Lung (tissue), 12 donors: Measurements from ENCODE around the gene MAGEB17. TPM values are rescaled to one million over a fixed set of nuclear protein-coding genes. Genes with fewer than 3 reads are reported as not detected.

Source experiments
- ATAC-seq: fragments of 200-7000 bp; cut with Tn5 transposase; one replicate; pipeline ENCODE4 v1.9.1; 2020; ENCODE audit warnings: moderate number of reproducible peaks; ENCODE audit not compliant: insufficient read depth, low FRiP score
- DNase-seq, 3 donors: peaks; one replicate each; pipeline ENCODE4 v3.0.0-alpha.2; 2013 to 2017
- H3K27ac ChIP-seq, 2 donors: one replicate each; pipeline ENCODE4 v1.5.1; 2013; ENCODE audit warnings: mild to moderate bottlenecking in 2 of 2, moderate library complexity in 2 of 2, control low read depth in 1 of 2, inconsistent platforms in 1 of 2, low read depth in 1 of 2, low read length in 1 of 2
- H3K27me3 ChIP-seq, 3 donors: one replicate each; pipeline ENCODE4 v1.5.1; 2013; ENCODE audit warnings: low read length in 2 of 3; ENCODE audit not compliant: control insufficient read depth in 3 of 3, insufficient read depth in 3 of 3
- H3K36me3 ChIP-seq, 4 donors: one replicate each; pipeline ENCODE4 v1.5.1; 2013; ENCODE audit warnings: low read length in 4 of 4, mild to moderate bottlenecking in 1 of 4, moderate library complexity in 1 of 4; ENCODE audit not compliant: control insufficient read depth in 4 of 4, insufficient read depth in 4 of 4
- H3K4me1 ChIP-seq, 5 donors: one replicate each; pipeline ENCODE4 v1.5.1; 2013; ENCODE audit warnings: low read length in 5 of 5, mild to moderate bottlenecking in 2 of 5, moderate library complexity in 1 of 5; ENCODE audit not compliant: control insufficient read depth in 5 of 5, insufficient read depth in 5 of 5
- H3K4me3 ChIP-seq: one replicate; pipeline ENCODE4 v1.5.1; 2013; ENCODE audit warnings: mild to moderate bottlenecking, control low read depth, moderate library complexity
- H3K9ac ChIP-seq, 2 donors: one replicate each; pipeline ENCODE4 v1.5.1; 2013; ENCODE audit warnings: low read length in 2 of 2, control low read depth in 1 of 2; ENCODE audit not compliant: insufficient read depth in 1 of 2
- H3K9me3 ChIP-seq, 4 donors: one replicate each; pipeline ENCODE4 v1.5.1; 2013; ENCODE audit warnings: low read length in 3 of 4, mild to moderate bottlenecking in 1 of 4, moderate library complexity in 1 of 4; ENCODE audit not compliant: control insufficient read depth in 4 of 4, insufficient read depth in 3 of 4
- CTCF ChIP-seq: IDR thresholded peaks from 2 replicates; pipeline ENCODE4 v1.5.1; 2012; ENCODE audit warnings: mild to moderate bottlenecking; ENCODE audit errors: control extremely low read depth, extremely low read depth
- WGBS, 2 donors: extraction: QIAGEN DNeasy Blood & Tissue Kit; methylation state at CpG; one replicate each; pipeline ENCODE4 v1.1.7; 2013; 5-methylcytosine and 5-hydroxymethylcytosine counted together
- polyA plus RNA-seq, 2 donors: library from polyadenylated mRNA; stranded (reverse); fragments of 200-250 nt; gene quantifications; one replicate each; pipeline ENCODE4 v1.2.1, GENCODE V29; 2013
- total RNA-seq, 2 donors: library from RNA; depleted of rRNA in 1 of 2; stranded (reverse); fragments of >200 nt in 1 of 2; gene quantifications; one replicate each; pipeline ENCODE4 v1.2.1, GENCODE V29; 2014 to 2021
- donor health status: control.
- donor health status: control.
- donor health status: Bipolar disorder and iron deficiency.
- donor health status: healthy.
- donor health status: DM: yes; HTN: yes; CAD: no.

The MAGEB17 gene
- total and polyA plus RNA-seq, 4 donors: 0.05 TPM; not detected in 3

DNA sequence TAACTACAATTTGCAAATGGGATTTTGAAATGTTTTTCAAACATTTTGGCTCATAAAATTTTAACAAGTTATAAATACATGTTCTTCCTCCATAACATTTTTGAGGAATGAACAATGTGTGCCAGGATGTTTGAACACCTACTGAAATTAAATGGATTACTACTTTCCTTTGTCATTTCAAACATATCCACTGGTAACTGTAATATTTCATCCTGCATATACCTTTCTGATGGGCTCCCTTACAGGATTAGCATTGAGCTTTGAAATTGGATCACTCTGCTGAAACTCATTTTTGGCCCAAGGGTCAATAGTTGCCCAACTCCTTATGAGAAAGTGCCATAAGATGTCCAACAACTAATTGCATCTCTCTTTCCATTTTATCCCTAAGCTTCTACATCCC is 26.3 kb upstream of the MAGEB17 start:
- TF ChIP-seq CTCF: no peak
- Histone ChIP-seq H3K27me3 (peaks cover 0 to 28% (median 15%) of the 10 kb centered on the region in 3 donors), H3K27ac (no peak overlapping the region), H3K9ac (no peak overlapping the region), H3K36me3 (no peaks in the 10 kb centered on the region), H3K4me3 (no peak overlapping the region), H3K9me3 (no peaks in the 10 kb centered on the region), H3K4me1 (peaks cover 0 to 1% (median 0%) of the 10 kb centered on the region in 5 donors)
- ATAC-seq (no peak), DNase-seq (no peak)

DNA sequence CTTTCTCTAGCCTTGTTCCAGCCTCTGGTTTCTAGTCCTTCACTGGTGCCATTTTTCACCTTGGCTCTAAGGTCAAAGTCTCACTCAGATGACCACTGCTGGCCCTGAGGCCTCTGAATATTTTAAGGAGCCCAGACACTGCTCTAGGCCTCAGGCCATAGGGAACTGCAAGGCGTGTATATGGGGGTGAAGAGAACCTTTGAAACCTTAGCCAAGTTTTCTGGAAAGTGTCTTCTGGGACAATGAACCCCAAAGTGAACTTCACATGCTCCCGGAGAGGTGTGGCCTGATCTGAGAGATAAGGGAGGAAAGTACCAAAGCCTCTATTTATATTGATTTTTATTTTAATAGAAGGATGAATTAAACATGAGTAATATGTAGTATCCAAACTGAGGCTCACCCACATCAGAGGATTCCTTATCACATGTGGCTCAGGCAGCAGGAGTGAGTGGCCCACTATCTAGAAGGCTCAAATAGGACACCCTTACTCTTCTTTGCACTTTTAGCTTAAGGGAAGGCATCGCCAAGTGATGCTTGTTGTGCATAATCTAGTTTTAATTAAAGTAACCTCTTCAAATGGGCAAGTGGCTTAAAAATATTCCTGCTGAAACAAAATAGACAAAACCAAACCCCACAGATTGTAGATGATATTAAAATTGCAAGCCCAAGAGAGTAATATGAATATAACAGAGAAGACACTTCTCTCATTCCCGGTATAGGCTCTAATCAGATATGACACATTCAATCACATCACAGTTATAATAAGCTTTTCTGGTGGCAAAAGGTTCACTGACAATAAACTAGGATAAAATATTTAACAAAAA is 25.6 kb upstream of the MAGEB17 start:
- no peak for TF ChIP-seq CTCF

GRCh38 chrX:16142246-16142558 is 25.1 kb upstream of the MAGEB17 start:
- H3K4me3 ChIP-seq: no peak overlapping the region
- H3K36me3 ChIP-seq: no peaks in the 10 kb centered on the region
- no peaks in the 10 kb centered on the region for H3K9me3 ChIP-seq
- H3K9ac ChIP-seq: no peak overlapping the region
- peaks cover 0 to 35% (median 15%) of the 10 kb centered on the region in 3 donors for H3K27me3 ChIP-seq
- no peak for TF ChIP-seq CTCF
- no peak for DNase-seq
- H3K4me1 ChIP-seq: peaks cover 0 to 1% (median 0%) of the 10 kb centered on the region in 5 donors
- H3K27ac ChIP-seq: no peak overlapping the region
- no peak for ATAC-seq

More for the DNA sequence above, 25.6 kb upstream of the MAGEB17 start:
- Histone ChIP-seq H3K4me3 (no peak overlapping the region), H3K36me3 (no peaks in the 10 kb centered on the region), H3K27ac (no peak overlapping the region), H3K9ac (no peak overlapping the region), H3K27me3 (peaks cover 0 to 34% (median 15%) of the 10 kb centered on the region in 3 donors), H3K4me1 (peaks cover 0 to 1% (median 0%) of the 10 kb centered on the region in 5 donors), H3K9me3 (no peaks in the 10 kb centered on the region)
- ATAC-seq (no peak), DNase-seq (no peak)
- 84 to 96% methylated on average over 4 of the region's 4 CpGs for WGBS, 2 donors

- no peak for ATAC-seq
- no peaks in the 10 kb centered on the region for H3K4me1 ChIP-seq
Observed at GRCh38 chrX:16143968-16144367, 23.3 kb upstream of the MAGEB17 start.

More at GRCh38 chrX:16143968-16144367, 23.3 kb upstream of the MAGEB17 start:
- Histone ChIP-seq H3K36me3 (no peaks in the 10 kb centered on the region), H3K27me3 (peaks cover 0 to 32% (median 11%) of the 10 kb centered on the region in 3 donors), H3K9me3 (no peaks in the 10 kb centered on the region), H3K4me3 (no peak overlapping the region), H3K27ac (no peak overlapping the region), H3K9ac (no peak overlapping the region)
- no peak for DNase-seq
- no peak for TF ChIP-seq CTCF
